ENCODE measurements around the gene ERG28. TPM values are rescaled to one million over a fixed set of nuclear protein-coding genes. Genes with fewer than 3 reads are reported as not detected.

Gene ERG28
- total and polyA plus RNA-seq, 2 of the 13 experiments (the other 11 are each of a cell fraction or from before 2014, with no cell fraction given), result 27.3 to 32.3 TPM

DNA sequence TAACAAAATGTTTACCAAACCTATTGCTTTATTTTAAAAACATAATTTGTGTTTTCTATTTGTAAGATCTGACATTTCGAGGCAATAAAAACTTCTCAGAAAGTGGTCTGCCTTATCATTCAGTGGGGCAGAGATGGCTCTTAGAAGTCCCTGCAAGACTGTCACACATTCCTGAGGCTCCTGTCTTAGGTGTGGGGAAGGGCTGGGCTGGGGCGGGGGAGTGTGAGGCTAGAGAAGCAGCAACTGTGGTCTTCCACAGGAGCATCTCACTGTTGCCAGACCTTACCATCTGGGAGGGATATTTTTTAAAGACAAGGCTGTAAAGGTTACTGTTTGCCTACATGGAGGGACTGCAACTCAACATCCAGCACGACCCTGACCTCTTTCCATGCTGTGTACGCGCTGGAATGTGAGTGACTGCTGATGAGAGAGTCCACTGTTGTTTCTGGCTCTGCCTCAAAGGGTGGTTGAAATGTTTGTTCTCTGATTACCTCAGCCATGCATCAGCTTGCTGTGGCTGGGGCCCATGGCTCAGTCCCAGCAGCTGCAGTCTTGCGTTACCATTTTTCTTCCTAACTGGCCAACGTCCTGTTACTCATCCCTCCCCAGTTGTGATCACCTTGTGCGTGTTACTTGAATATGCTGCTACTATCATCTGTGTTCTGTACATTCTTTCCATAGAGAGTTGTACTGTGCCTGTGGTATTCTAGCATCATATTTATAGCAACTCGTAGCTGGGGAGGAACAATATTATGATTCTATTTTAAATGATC lies 12.4 kb downstream of the ERG28 start (continued):
- TF ChIP-seq STAT5B (CRISPR knock-in tag; IDR thresholded peaks at IDR 0.05), result no peak
- TF ChIP-seq ZNF652 (CRISPR knock-in tag; IDR thresholded peaks at IDR 0.05; ENCODE audit: borderline replicate concordance, low read depth), result peak; percentile 81
- TF ChIP-seq, protein P1, sequence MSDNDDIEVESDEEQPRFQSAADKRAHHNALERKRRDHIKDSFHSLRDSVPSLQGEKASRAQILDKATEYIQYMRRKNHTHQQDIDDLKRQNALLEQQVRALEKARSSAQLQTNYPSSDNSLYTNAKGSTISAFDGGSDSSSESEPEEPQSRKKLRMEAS (IDR thresholded peaks at IDR 0.05), result peak; percentile 81
- TF ChIP-seq MAFF (IDR thresholded peaks at IDR 0.05; ENCODE audit: low read depth, low read length), result peak; percentile 28; the same call in 1 of the 2 replicates
- TF ChIP-seq, protein P2, sequence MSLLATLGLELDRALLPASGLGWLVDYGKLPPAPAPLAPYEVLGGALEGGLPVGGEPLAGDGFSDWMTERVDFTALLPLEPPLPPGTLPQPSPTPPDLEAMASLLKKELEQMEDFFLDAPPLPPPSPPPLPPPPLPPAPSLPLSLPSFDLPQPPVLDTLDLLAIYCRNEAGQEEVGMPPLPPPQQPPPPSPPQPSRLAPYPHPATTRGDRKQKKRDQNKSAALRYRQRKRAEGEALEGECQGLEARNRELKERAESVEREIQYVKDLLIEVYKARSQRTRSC (CRISPR knock-in tag; IDR thresholded peaks at IDR 0.05; ENCODE audit: low read depth), result no peak
- TF ChIP-seq, protein P3, sequence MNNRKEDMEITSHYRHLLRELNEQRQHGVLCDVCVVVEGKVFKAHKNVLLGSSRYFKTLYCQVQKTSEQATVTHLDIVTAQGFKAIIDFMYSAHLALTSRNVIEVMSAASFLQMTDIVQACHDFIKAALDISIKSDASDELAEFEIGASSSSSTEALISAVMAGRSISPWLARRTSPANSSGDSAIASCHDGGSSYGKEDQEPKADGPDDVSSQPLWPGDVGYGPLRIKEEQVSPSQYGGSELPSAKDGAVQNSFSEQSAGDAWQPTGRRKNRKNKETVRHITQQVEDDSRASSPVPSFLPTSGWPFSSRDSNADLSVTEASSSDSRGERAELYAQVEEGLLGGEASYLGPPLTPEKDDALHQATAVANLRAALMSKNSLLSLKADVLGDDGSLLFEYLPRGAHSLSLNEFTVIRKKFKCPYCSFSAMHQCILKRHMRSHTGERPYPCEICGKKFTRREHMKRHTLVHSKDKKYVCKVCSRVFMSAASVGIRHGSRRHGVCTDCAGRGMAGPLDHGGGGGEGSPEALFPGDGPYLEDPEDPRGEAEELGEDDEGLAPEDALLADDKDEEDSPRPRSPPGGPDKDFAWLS (CRISPR knock-in tag; IDR thresholded peaks at IDR 0.05; ENCODE audit: borderline replicate concordance), result no peak
- TF ChIP-seq, protein P4, sequence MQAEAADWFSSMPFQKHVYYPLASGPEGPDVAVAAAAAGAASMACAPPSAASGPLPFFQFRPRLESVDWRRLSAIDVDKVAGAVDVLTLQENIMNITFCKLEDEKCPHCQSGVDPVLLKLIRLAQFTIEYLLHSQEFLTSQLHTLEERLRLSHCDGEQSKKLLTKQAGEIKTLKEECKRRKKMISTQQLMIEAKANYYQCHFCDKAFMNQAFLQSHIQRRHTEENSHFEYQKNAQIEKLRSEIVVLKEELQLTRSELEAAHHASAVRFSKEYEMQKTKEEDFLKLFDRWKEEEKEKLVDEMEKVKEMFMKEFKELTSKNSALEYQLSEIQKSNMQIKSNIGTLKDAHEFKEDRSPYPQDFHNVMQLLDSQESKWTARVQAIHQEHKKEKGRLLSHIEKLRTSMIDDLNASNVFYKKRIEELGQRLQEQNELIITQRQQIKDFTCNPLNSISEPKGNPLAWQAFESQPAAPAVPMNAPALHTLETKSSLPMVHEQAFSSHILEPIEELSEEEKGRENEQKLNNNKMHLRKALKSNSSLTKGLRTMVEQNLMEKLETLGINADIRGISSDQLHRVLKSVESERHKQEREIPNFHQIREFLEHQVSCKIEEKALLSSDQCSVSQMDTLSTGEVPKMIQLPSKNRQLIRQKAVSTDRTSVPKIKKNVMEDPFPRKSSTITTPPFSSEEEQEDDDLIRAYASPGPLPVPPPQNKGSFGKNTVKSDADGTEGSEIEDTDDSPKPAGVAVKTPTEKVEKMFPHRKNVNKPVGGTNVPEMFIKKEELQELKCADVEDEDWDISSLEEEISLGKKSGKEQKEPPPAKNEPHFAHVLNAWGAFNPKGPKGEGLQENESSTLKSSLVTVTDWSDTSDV (CRISPR knock-in tag; IDR thresholded peaks at IDR 0.05), result no peak
- peak; percentile 86 for TF ChIP-seq CEBPB (IDR thresholded peaks at IDR 0.05; ENCODE audit: borderline replicate concordance, low read depth, low read length)
- no peak for TF ChIP-seq SP140L (CRISPR knock-in tag; IDR thresholded peaks at IDR 0.05; ENCODE audit: borderline replicate concordance)
- no peak for TF ChIP-seq HNRNPLL (IDR thresholded peaks at IDR 0.05; ENCODE audit: low read depth, low read length, poor library complexity, severe bottlenecking)
- TF ChIP-seq, protein P5, sequence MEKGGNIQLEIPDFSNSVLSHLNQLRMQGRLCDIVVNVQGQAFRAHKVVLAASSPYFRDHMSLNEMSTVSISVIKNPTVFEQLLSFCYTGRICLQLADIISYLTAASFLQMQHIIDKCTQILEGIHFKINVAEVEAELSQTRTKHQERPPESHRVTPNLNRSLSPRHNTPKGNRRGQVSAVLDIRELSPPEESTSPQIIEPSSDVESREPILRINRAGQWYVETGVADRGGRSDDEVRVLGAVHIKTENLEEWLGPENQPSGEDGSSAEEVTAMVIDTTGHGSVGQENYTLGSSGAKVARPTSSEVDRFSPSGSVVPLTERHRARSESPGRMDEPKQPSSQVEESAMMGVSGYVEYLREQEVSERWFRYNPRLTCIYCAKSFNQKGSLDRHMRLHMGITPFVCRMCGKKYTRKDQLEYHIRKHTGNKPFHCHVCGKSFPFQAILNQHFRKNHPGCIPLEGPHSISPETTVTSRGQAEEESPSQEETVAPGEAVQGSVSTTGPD (CRISPR knock-in tag; IDR thresholded peaks at IDR 0.05), result peak; percentile 90
- no peak for TF ChIP-seq ZNF577 (CRISPR knock-in tag; IDR thresholded peaks at IDR 0.05; ENCODE audit: borderline replicate concordance, low read depth)
- TF ChIP-seq, protein P6, sequence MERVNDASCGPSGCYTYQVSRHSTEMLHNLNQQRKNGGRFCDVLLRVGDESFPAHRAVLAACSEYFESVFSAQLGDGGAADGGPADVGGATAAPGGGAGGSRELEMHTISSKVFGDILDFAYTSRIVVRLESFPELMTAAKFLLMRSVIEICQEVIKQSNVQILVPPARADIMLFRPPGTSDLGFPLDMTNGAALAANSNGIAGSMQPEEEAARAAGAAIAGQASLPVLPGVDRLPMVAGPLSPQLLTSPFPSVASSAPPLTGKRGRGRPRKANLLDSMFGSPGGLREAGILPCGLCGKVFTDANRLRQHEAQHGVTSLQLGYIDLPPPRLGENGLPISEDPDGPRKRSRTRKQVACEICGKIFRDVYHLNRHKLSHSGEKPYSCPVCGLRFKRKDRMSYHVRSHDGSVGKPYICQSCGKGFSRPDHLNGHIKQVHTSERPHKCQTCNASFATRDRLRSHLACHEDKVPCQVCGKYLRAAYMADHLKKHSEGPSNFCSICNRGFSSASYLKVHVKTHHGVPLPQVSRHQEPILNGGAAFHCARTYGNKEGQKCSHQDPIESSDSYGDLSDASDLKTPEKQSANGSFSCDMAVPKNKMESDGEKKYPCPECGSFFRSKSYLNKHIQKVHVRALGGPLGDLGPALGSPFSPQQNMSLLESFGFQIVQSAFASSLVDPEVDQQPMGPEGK (CRISPR knock-in tag; IDR thresholded peaks at IDR 0.05), result peak; percentile 96
- TF ChIP-seq ZSCAN31 (CRISPR knock-in tag; IDR thresholded peaks at IDR 0.05; ENCODE audit: low read depth), result peak; percentile 76; the same call in 1 of the 2 replicates
- TF ChIP-seq ZBTB42 (CRISPR knock-in tag; IDR thresholded peaks at IDR 0.05), result 0 out of 2 replicates have a peak, but pooled peaks have one; percentile 61
- no peak for TF ChIP-seq PAWR (CRISPR knock-in tag; IDR thresholded peaks at IDR 0.05; ENCODE audit: borderline replicate concordance)
- peak; percentile 40; the same call in 1 of the 2 replicates for TF ChIP-seq SIN3A (IDR thresholded peaks at IDR 0.05; ENCODE audit: borderline replicate concordance, low read depth, low read length)
- TF ChIP-seq GATAD2A (CRISPR knock-in tag; IDR thresholded peaks at IDR 0.05), result peak; percentile 99

Data from HepG2 (cell line).